Measurements from ENCODE around the gene AGBL5.
"Not testable (repeated sequence)": the region's sequence is repeated elsewhere in the genome, so short reads cannot be mapped to it uniquely, and the experiment has no call there.

The AGBL5 gene

DNA sequence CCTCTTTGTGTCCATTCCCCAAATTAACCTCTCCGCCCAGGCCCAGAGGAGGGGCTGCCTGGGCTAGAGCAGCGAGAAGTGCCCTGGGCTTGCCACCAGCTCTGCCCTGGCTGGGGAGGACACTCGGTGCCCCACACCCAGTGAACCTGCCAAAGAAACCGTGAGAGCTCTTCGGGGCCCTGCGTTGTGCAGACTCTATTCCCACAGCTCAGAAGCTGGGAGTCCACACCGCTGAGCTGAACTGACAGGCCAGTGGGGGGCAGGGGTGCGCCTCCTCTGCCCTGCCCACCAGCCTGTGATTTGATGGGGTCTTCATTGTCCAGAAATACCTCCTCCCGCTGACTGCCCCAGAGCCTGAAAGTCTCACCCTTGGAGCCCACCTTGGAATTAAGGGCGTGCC is 48.6 kb downstream of the AGBL5 start:
- H3K4me3 ChIP-seq (ENCODE audit: low read depth, low read length) = no peak overlapping the region
- TF ChIP-seq, protein P1, sequence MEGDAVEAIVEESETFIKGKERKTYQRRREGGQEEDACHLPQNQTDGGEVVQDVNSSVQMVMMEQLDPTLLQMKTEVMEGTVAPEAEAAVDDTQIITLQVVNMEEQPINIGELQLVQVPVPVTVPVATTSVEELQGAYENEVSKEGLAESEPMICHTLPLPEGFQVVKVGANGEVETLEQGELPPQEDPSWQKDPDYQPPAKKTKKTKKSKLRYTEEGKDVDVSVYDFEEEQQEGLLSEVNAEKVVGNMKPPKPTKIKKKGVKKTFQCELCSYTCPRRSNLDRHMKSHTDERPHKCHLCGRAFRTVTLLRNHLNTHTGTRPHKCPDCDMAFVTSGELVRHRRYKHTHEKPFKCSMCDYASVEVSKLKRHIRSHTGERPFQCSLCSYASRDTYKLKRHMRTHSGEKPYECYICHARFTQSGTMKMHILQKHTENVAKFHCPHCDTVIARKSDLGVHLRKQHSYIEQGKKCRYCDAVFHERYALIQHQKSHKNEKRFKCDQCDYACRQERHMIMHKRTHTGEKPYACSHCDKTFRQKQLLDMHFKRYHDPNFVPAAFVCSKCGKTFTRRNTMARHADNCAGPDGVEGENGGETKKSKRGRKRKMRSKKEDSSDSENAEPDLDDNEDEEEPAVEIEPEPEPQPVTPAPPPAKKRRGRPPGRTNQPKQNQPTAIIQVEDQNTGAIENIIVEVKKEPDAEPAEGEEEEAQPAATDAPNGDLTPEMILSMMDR (conservative IDR thresholded peaks at IDR 0.05; ENCODE audit: low read depth, low read length) = no peak
- DNase-seq (ENCODE audit: low read depth) = no peak

DNA sequence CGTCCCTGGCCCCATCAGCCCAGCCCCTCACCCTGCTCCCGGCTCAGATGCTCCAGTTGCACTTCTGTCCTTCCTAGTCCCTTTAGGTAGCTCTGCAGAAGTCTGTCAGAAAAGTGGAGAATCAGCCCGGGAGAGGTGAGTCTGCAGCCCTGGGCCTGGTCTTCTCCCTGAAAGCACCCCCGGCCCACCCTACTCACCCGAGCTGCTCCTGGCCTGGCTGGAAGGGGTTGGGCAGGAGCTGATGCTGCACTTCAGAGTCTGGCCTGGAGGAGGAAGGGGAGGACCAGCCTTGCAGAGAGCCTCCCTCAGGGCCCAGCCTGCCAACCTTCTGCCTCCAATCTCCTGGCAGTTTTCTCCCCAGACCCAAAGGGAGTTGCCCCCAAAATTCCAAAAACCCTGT is 50.9 kb downstream of the AGBL5 start:
- H3K4me3 ChIP-seq (ENCODE audit: low read depth, low read length) = no peak overlapping the region
- no peak for DNase-seq (ENCODE audit: low read depth)
- TF ChIP-seq, protein P1 (conservative IDR thresholded peaks at IDR 0.05; ENCODE audit: low read depth, low read length) = no peak

DNA sequence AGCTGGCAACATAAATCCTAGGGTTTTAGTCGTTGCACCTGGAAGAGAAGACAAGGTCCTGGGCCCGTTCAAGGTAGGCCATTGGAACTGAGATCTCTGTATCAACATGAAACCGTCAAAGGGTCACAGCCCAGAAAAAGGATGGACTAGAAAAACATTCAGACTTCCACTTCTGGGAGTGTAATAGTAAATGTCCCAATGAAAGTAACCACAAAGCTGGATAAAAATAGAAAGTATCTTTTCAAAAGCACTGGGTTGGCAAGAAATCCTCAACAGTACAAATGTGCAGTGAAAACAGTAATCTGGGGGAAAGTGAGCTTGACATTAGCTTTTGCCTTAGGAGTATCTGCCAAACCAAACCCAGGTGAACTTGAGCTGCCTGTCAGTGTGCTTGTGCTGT is 54.5 kb downstream of the AGBL5 start:
- TF ChIP-seq, protein P1 (conservative IDR thresholded peaks at IDR 0.05; ENCODE audit: low read depth, low read length) = no peak
- no peak overlapping the region for H3K4me3 ChIP-seq (ENCODE audit: low read depth, low read length)
- DNase-seq (ENCODE audit: low read depth) = no peak

DNA sequence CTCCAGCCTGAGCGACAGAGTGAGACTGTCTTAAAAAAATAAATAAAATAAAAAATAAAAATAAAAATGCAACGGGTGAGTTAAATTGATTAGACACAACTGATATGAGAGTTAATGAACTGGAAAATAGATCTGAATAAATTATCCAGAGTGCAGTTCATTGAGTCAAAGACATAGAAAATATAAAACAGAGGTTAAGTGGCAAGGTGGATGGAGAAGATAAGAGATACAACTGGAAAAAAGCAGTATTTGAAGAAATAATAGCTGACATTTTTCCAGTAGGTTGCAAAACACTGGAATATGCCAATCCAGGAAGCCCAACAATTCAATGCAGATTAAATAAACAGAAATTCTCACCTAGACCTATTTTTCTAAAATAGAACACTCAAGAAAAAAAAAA is 56.8 kb downstream of the AGBL5 start:
- TF ChIP-seq, protein P1 (conservative IDR thresholded peaks at IDR 0.05; ENCODE audit: low read depth, low read length) = no peak
- DNase-seq (ENCODE audit: low read depth) = no peak
- no peak overlapping the region for H3K4me3 ChIP-seq (ENCODE audit: low read depth, low read length)

DNA sequence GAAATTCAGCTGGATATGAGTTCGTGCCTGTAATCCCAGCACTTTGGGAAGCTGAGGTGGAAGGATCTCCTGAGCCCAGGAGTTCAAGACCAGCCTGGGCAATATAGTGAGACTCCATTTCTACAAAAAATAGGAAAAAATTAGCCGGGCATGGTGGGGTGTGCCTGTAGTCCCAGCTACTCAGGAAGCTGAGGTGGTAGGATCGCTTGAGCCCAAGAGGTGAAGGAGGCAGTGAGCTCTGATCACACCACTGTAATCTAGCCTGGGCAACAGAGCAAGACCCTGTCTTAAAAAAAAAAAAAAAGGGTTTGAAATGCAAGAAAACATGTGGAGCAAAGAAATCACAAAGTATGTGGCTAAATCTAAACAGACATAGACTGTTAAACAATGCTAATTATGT is 57.6 kb downstream of the AGBL5 start:
- no peak overlapping the region for H3K4me3 ChIP-seq (ENCODE audit: low read depth, low read length)
- no peak for DNase-seq (ENCODE audit: low read depth)
- TF ChIP-seq, protein P1 (conservative IDR thresholded peaks at IDR 0.05; ENCODE audit: low read depth, low read length) = no peak

DNA sequence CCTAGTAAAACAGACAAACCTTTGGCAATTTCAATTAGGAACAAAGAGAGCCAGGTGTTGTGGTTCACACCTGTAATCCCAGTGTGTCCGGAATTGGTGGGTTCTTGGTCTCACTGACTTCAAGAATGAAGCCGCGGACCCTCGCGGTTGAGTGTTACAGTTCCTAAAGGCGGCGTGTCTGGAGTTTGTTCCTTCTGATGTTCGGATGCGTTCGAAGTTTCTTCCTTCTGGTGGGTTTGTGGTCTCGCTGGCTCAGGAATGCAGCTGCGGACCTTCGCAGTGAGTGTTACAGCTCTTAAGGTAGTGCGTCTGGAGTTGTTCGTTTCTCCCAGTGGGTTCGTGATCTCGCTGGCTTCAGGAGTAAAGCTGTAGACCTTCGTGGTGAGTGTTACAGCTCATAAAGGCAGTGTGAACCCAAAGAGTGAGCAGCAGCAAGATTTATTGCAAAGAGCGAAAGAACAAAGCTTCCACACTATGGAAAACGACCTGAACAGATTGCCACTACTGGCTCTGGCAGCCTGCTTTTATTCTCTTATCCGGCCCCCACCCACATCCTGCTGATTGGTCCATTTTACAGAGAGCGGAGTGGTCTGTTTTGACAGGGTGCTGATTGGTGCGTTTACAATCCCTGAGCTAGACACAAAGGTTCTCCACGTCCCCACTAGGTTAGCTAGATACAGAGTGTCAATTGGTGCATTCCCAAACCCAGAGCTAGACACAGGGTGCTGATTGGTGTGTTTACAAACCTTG is 59.3 kb downstream of the AGBL5 start:
- DNase-seq (ENCODE audit: low read depth); H3K4me3 ChIP-seq (ENCODE audit: low read depth, low read length): not testable (repeated sequence)

DNA sequence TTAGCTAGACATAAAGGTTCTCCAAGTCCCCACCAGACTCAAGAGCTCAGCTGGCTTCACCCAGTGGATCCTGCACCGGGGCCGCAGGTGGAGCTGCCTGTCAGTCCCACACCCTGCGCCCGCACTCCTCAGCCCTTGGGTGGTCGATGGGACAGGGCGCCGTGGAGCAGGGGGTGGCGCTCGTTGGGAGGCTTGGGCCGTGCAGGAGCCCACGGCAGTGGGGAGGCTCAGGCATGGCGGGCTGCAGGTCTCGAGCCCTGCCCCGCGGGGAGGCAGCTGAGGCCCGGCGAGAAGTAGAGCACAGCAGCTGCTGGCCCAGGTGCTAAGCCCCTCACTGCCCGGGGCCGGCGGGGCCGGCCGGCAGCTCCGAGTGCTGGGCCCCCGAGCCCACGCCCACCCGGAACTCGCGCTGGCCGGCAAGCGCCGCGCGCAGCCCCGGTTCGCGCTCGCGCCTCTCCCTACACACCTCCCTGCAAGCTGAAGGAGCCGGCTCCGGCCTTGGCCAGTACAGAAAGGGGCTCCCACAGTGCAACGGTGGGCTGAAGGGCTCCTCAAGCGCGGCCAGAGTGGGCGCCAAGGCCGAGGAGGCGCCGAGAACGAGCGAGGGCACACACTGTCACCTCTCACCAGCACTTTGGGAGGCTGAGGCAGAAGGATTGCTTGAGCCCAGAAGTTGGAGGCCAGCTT is 60.1 kb downstream of the AGBL5 start:
- not testable (repeated sequence) for DNase-seq (ENCODE audit: low read depth); H3K4me3 ChIP-seq (ENCODE audit: low read depth, low read length)

DNA sequence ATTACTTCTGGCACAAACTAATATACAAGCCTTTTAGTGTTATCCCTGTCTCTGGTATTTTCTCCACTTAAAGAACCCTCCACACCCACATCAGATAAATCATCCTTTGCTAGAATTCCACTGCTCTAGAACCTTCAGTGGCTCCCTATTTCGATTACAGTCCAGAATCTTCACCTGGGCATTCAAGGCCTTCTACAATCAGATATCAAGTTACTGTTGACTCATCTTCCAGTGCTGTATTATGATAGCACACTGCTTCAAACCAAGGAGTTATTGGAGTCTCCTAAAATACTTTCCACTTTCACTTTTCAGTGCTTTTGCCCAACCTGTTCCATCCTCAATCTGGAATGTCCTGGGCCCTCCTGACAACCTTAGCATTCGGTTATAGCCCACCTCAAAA is 64.1 kb downstream of the AGBL5 start:
- no peak for DNase-seq (ENCODE audit: low read depth)
- H3K4me3 ChIP-seq (ENCODE audit: low read depth, low read length) = no peak overlapping the region
- TF ChIP-seq, protein P1 (conservative IDR thresholded peaks at IDR 0.05; ENCODE audit: low read depth, low read length) = no peak
